K562 (cell line): ENCODE data around the gene HMCN2. TPM values are rescaled to one million over a fixed set of nuclear protein-coding genes. Genes with fewer than 3 reads are reported as not detected.

Experiments
- ATAC-seq: fragments of 200-7000 bp; cut with Tn5 transposase; 3 replicates; pipeline ENCODE4 v1.9.1; 2020; ENCODE audit warnings: moderate library complexity
- BruUV-seq: library from RNA; stranded (reverse); fragments of 400-500 nt; replicated peaks from 2 replicates; lab custom pipeline; 2021; lab: Mats Ljungman, UMichigan
- CTCF ChIA-PET: fragments of 300-600 bp; formaldehyde crosslinking; extraction: SDS; loops from one replicate; lab custom pipeline; 2021; ENCODE audit warnings: low intra/inter-chr PET ratio; lab: Yijun Ruan, JAX
- POLR2A ChIA-PET: fragments of 300-600, 350-650 bp; sonication (Branson Sonifier 250); formaldehyde crosslinking; extraction: SDS; loops from one replicate; lab custom pipeline; 2021; ENCODE audit warnings: antibody characterized with exemption, inconsistent platforms; lab: Yijun Ruan, JAX
- DNase-seq, 4 experiments: peaks; one replicate each; pipeline versions ENCODE4 v3.0.0 to v3.0.0-alpha.2; 2011 to 2018; ENCODE audit warnings: low spot score in 3 of 4, mixed read lengths in 3 of 4; ENCODE audit errors: extremely low read depth in 1 of 4
- FAIRE-seq: peaks from 2 replicates; lab custom pipeline; 2011; peaks lifted over from hg19 to GRCh38; lab: Jason Lieb, UNC
- H2AFZ ChIP-seq: 2 replicates; pipeline ENCODE4 v1.6.0; 2011; ENCODE audit warnings: low read depth, low read length, control low read depth, inconsistent platforms
- H3K27ac ChIP-seq: fragments of 200-600 bp; 3 replicates; pipeline ENCODE4 v1.8.0; 2011; ENCODE audit warnings: low read depth, mild to moderate bottlenecking, control low read depth, inconsistent platforms, low read length, moderate library complexity, mixed read lengths; ENCODE audit errors: extremely low read depth
- H3K27me3 ChIP-seq, 2 experiments: fragments of 300-600 bp in 1 of 2; 2 replicates in 1 of 2; 3 replicates in 1 of 2; pipeline versions ENCODE4 v1.6.0 to v1.8.0; 2011; ENCODE audit warnings: inconsistent platforms in 2 of 2, low read length in 2 of 2, mild to moderate bottlenecking in 1 of 2, mixed read lengths in 1 of 2, moderate library complexity in 1 of 2; ENCODE audit not compliant: control insufficient read depth in 2 of 2, insufficient read depth in 2 of 2
- H3K36me3 ChIP-seq: fragments of 300-600 bp; 3 replicates; pipeline ENCODE4 v1.8.0; 2011; ENCODE audit warnings: mild to moderate bottlenecking, low read length, inconsistent platforms; ENCODE audit not compliant: control insufficient read depth, insufficient read depth
- H3K4me1 ChIP-seq, 2 experiments: fragments of 200-600 bp in 1 of 2; replicated peaks in 1 of 2; 2 replicates in 1 of 2; 3 replicates in 1 of 2; pipeline versions ENCODE4 v1.5.1 to v1.8.0; 2011; ENCODE audit warnings: inconsistent platforms in 2 of 2, low read length in 2 of 2, mild to moderate bottlenecking in 1 of 2, mixed read lengths in 1 of 2, moderate library complexity in 1 of 2; ENCODE audit not compliant: control insufficient read depth in 2 of 2, insufficient read depth in 2 of 2
- H3K4me2 ChIP-seq: 2 replicates; pipeline ENCODE4 v1.6.1; 2011; ENCODE audit warnings: low read length, control low read depth, inconsistent platforms, mixed read lengths; ENCODE audit not compliant: insufficient read depth
- H3K4me3 ChIP-seq: fragments of 200-600 bp; sonication (generic), shearing (Covaris generic); 2 replicates; pipeline ENCODE4 v1.5.1; 2016; ENCODE audit warnings: control low read depth, inconsistent platforms
- H3K79me2 ChIP-seq: fragments of 200-600 bp; 3 replicates; pipeline ENCODE4 v1.8.0; 2011; ENCODE audit warnings: low read length, inconsistent platforms; ENCODE audit not compliant: control insufficient read depth, insufficient read depth
- H3K9ac ChIP-seq, 2 experiments: 2 replicates each; pipeline versions ENCODE4 v1.6.0 to v1.6.1; 2011; ENCODE audit warnings: low read depth in 2 of 2, low read length in 2 of 2, control low read depth in 1 of 2, inconsistent platforms in 1 of 2, mild to moderate bottlenecking in 1 of 2, mixed read lengths in 1 of 2; ENCODE audit not compliant: insufficient read depth in 1 of 2
- H3K9me1 ChIP-seq: one replicate; pipeline ENCODE4 v1.6.0; 2011; ENCODE audit warnings: inconsistent platforms, mild to moderate bottlenecking, low read length, moderate library complexity; ENCODE audit not compliant: control insufficient read depth, insufficient read depth
- H3K9me3 ChIP-seq: replicated peaks from 2 replicates; pipeline ENCODE4 v1.5.1; 2011; ENCODE audit warnings: low read depth, low read length, inconsistent platforms; ENCODE audit not compliant: control insufficient read depth, insufficient read depth
- H4K20me1 ChIP-seq: replicated peaks from 2 replicates; pipeline ENCODE4 v1.6.1; 2011; ENCODE audit warnings: low read length, inconsistent platforms, mixed read lengths; ENCODE audit not compliant: control insufficient read depth, insufficient read depth
- CHCHD3 ChIP-seq: fragments of 250-450 bp; sonication (Bioruptor Pico); IDR thresholded peaks from 2 replicates; pipeline ENCODE4 v2.1.2; 2022; ENCODE audit warnings: mild to moderate bottlenecking
- CTCF ChIP-seq, 3 experiments: IDR thresholded peaks in 2 of 3; conservative IDR thresholded peaks in 1 of 3; 2 replicates each; pipeline ENCODE4 v1.5.1; 2011 to 2012; ENCODE audit warnings: low read length in 3 of 3, mild to moderate bottlenecking in 3 of 3, control low read depth in 2 of 3, improper control_type of control experiment in 1 of 3, inconsistent platforms in 1 of 3, low read depth in 1 of 3, mixed read lengths in 1 of 3, moderate library complexity in 1 of 3; ENCODE audit not compliant: insufficient read depth in 2 of 3
- CUX1 ChIP-seq: fragments of 200-800 bp; sonication (Bioruptor generic); IDR thresholded peaks from 2 replicates; pipeline ENCODE4 v1.6.1; 2016; ENCODE audit warnings: missing genetic modification characterization, missing compliant biosample characterization
- HES1 ChIP-seq: fragments of 450-650 bp; IDR thresholded peaks from 2 replicates; pipeline ENCODE4 v1.6.1; 2016; ENCODE audit warnings: low read depth, mild to moderate bottlenecking, moderate library complexity
- KAT2B ChIP-seq: IDR thresholded peaks from one replicate; pipeline ENCODE4 v1.6.1; 2012; ENCODE audit warnings: low read depth, mild to moderate bottlenecking, control low read depth, inconsistent platforms, low read length, moderate library complexity
- NR2C1 ChIP-seq, 2 experiments: fragments of 450-650 bp; IDR thresholded peaks; 2 replicates each; pipeline ENCODE4 v1.6.1; 2017; ENCODE audit warnings: mild to moderate bottlenecking in 2 of 2, antibody characterized with exemption in 1 of 2, inconsistent platforms in 1 of 2, missing compliant biosample characterization in 1 of 2, missing genetic modification characterization in 1 of 2
- PREB ChIP-seq: sonication (generic); formaldehyde crosslinking; IDR thresholded peaks from 2 replicates; pipeline ENCODE4 v1.8.1; 2023; ENCODE audit warnings: mild to moderate bottlenecking, missing genetic modification reagents
- SP2 ChIP-seq: IDR thresholded peaks from 2 replicates; pipeline ENCODE4 v1.6.1; 2011; ENCODE audit warnings: mild to moderate bottlenecking, low read depth, low read length, moderate library complexity; ENCODE audit not compliant: poor library complexity, severe bottlenecking; ENCODE audit errors: extremely low read depth
- ZNF212 ChIP-seq: fragments of 450-650 bp; formaldehyde crosslinking; IDR thresholded peaks from 2 replicates; pipeline ENCODE4 v1.4.0; 2020; ENCODE audit warnings: mild to moderate bottlenecking
- WGBS: fragments of 100-300 bp; shearing (Covaris generic); methylation state at CpG from one replicate; pipeline ENCODE4 v1.1.6; 2016; ENCODE audit warnings: low coverage, mixed read lengths; ENCODE audit not compliant: insufficient coverage; ENCODE audit errors: missing lambda C conversion rate; 5-methylcytosine and 5-hydroxymethylcytosine counted together
- in situ Hi-C: fragments of 300-500 bp; cut with MboI; formaldehyde crosslinking; loops from 4 replicates; pipeline ENCODE4 v1.15.0; 2018; ENCODE audit warnings: inconsistent platforms, mixed read lengths
- intact Hi-C: fragments of 100-400 bp; cut with micrococcal nuclease; formaldehyde crosslinking; loops from 2 replicates; pipeline ENCODE4 v1.14.2; 2022
- polyA plus RNA-seq, 8 experiments: library from polyadenylated mRNA; depleted of rRNA in 4 of 8; stranded (reverse) in 5 of 8; unstranded in 3 of 8; fragments of >200 nt; fragmentation: Nextera tagmentation in 2 of 8; fragmentation: Illumina TruSeq in 1 of 8; extraction: Ambion mirVana in 2 of 8; extraction: Trizol in 1 of 8; gene quantifications; 2 replicates each; pipeline versions ENCODE4 v1.2.1 to v1.2.3, GENCODE V29; 2011 to 2014; ENCODE audit warnings: inconsistent platforms in 1 of 8, missing spikeins in 1 of 8
- total RNA-seq, 7 experiments: library from RNA; depleted of rRNA in 6 of 7; stranded (reverse); fragments of >200 nt in 6 of 7; fragmentation: Illumina TruSeq in 2 of 7; extraction: Trizol in 2 of 7; gene quantifications; 2 replicates each; pipeline versions ENCODE4 v1.2.1 to v1.2.3, GENCODE V29; 2011 to 2021; ENCODE audit warnings: low replicate concordance in 1 of 7

The HMCN2 gene
- total and polyA plus RNA-seq, 9 of the 15 experiments (the other 6 are each of a cell fraction or from before 2014, with no cell fraction given): 0.01 TPM; not detected in 8

GRCh38 chr9:130454096-130454811, 188.7 kb downstream of the HMCN2 start:
- Histone ChIP-seq H3K9me1 (no peaks in the 10 kb centered on the region), H3K27ac (no peak overlapping the region), H4K20me1 (no peaks in the 10 kb centered on the region), H3K4me1 (peaks cover 3 to 21% of the 10 kb centered on the region in 2 experiments; a peak in 3 of 5 replicates), H3K4me2 (no peak overlapping the region), H3K9ac (peak overlapping the region in 1 of 2 experiments; percentile 63; a peak in 1 of 4 replicates), H3K4me3 (no peak overlapping the region), H3K36me3 (no peaks in the 10 kb centered on the region), H2AFZ (no peak overlapping the region), H3K27me3 (peaks cover 5 to 18% of the 10 kb centered on the region in 2 experiments; a peak in 3 of 5 replicates), H3K79me2 (no peaks in the 10 kb centered on the region), H3K9me3 (no peaks in the 10 kb centered on the region)
- peak in 1 of 4 experiments; percentile 19 for DNase-seq
- POLR2A ChIA-PET: interaction anchor here (0.6 to 1.7 kb wide), 4 partner anchors 8 to 228 kb away, joined by 3 to 5 read pairs (median 4); no protein-coding TSS in a partner anchor
- 30% methylated on average over 7 of the region's 10 CpGs for WGBS
- in situ Hi-C loops: loop anchor here (5.0 to 10.0 kb wide), 2 partner anchors 233 to 411 kb away; no protein-coding TSS in a partner anchor
- intact Hi-C loops: no loop called here
- no TSS peak for BruUV-seq
- peak; percentile 25; the same call in 1 of the 3 replicates for ATAC-seq
- no peak for FAIRE-seq
- CTCF ChIA-PET: interaction anchor here (0.6 kb wide), 1 partner anchor 1588 kb away, joined by 3 read pairs; no protein-coding TSS in a partner anchor
- no peak for TF ChIP-seq ZNF212 (CRISPR knock-in tag)
- TF ChIP-seq CHCHD3 (CRISPR knock-in tag): no peak
- no peak for TF ChIP-seq SP2
- no peak for TF ChIP-seq KAT2B
- no peak for TF ChIP-seq PREB (CRISPR knock-in tag)
- peak in 1 of 3 experiments; percentile 15; a peak in 1 of 6 replicates for TF ChIP-seq CTCF (IDR thresholded peaks at IDR 0.05 in 2 of 3, conservative IDR thresholded peaks at IDR 0.05 in 1 of 3; ENCODE audit: insufficient read depth in 2 of 3, low read depth in 1 of 3, low read length in 3 of 3)
- no peak for TF ChIP-seq HES1
- no peak for TF ChIP-seq NR2C1 (IDR thresholded peaks at IDR 0.05)
- no peak for TF ChIP-seq NR2C1 (tag; IDR thresholded peaks at IDR 0.05)
- TF ChIP-seq CUX1 (CRISPR knock-in tag): no peak
